HS-27A (cell line): Measurements from ENCODE around the gene SLC5A4.

ENCODE experiments used
- DNase-seq: peaks from one replicate; pipeline ENCODE4 v3.0.0-alpha.2; 2012; ENCODE audit warnings: low read depth, missing footprints

Gene SLC5A4

GRCh38 chr22:32232191-32232830 lies 22.8 kb downstream of the SLC5A4 start:
- no peak for DNase-seq

GRCh38 chr22:32226326-32227104 lies 28.6 kb downstream of the SLC5A4 start:
- DNase-seq: no peak

- DNase-seq: no peak
Observed at GRCh38 chr22:32222991-32223390, 32.2 kb downstream of the SLC5A4 start.

DNA sequence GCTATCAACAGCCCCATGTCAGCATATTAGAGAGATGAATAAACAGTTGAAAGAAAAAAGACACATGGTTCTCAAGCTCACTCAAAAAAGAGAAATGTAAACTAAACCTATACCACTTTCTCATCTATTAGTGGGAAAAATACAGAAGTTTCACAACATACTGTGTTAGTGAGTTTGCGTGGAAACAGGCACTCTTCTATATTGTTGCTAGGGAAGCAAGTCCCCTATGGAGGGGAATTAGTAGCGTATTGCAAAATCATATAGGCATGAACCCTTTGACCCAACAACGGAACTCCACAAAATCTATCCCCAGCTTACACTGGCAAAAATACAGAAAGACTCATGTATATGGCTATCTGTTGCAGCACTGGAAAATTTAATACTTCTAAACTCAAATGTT lies 36.1 kb downstream of the SLC5A4 start:
- DNase-seq: no peak

GRCh38 chr22:32218470-32218869 lies 36.7 kb downstream of the SLC5A4 start:
- DNase-seq: no peak

- no peak for DNase-seq
Observed at GRCh38 chr22:32217465-32217864, 37.7 kb downstream of the SLC5A4 start.

GRCh38 chr22:32216911-32217310 lies 38.2 kb downstream of the SLC5A4 start:
- DNase-seq: no peak

- DNase-seq: no peak
Observed at GRCh38 chr22:32211011-32211410, 44.1 kb downstream of the SLC5A4 start.

GRCh38 chr22:32208681-32209080 lies 46.5 kb downstream of the SLC5A4 start:
- DNase-seq: no peak

GRCh38 chr22:32207971-32208480 lies 47.1 kb downstream of the SLC5A4 start:
- no peak for DNase-seq

DNA sequence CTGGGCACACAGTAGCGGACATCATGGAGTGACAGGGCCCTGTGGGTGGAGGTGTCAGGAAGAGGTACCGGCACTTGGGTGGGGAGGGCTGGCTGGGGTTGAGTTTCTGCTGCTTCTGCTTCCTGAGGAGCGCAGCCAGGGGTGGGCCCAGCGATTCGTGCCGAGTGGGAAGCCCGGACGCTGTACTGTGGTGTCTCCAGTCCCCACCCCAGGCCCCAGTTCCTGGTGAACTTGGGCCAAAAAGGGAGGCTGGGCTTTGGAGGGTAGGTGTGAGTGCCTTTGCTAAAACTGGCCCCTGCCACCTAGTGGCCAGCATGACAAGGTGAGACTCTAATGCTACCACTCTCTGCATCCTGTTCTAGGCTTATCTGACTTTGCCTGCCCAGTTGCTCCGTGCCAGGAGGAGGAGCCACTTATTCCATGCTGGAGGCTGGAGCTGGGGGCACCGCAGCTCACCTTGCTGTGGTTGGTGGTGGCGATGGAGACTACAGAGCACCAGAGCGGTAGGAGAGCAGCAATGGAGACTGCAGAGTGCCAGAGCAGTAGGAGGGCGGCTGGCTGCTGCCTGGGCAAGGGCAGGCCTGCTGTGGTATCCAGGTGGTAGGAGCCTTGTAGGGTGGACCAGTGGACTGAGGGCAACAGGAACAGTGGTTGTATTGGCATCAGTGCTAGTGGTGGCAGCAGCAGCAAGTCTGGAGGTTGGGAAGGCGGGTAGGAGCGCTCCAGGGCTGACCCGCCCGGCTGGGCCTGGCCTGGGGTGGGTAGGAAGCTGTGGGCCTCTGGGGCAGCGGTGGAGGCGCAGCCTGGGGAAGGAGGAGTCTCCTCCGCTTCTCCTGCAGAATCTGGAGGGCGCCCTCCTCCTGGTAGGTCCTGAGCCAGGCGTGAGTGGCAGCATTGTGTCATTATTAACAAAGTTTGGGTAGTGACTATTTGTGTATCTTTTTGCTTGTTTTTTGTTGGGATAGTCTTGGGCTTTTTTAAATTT lies 48.1 kb downstream of the SLC5A4 start:
- no peak for DNase-seq

DNA sequence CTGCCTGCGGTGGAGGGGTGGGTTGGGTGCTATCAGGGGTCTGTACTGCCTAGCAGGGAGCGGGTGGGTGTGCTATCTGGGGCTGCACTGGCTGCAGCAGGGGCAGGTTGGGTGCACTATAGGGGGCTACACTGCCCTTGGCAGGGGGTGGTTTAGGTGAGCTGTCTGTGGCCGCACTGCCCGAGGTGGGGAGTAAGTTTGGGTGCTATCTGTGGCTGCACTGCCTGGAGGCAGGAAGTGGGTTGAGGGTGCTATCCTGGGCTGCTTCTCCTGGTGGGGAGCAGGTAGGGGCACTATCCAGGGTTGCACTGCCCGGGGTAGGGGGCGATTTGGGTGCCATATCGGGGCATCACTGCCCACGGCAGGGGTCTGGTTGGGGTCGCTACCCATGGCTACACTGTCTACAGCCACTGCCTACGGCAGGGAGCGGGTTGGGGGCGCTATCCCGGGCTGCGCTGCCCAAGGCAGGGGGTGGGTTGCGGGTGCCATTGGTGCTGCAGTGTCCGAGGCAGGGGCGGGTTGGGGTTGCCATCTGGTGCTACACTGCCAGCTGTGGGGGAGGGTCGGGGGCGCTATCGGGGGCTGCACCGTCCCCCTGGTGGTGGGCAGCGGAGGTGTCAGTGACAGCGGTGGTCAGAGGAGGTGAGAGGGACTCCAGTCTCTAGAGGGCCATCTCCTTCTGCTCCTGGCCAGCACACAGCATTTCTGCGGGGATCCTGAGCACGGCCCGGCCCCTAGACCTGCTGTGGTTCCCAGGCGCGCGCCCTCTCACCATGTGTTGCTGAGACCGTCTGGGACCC lies 49.0 kb downstream of the SLC5A4 start:
- DNase-seq: no peak

- no peak for DNase-seq
Observed at GRCh38 chr22:32204856-32205722, 50.1 kb downstream of the SLC5A4 start, which contains the start of gene RFPL2. TSS of gene RFPL2 (minus strand) at chr22:32205073. CDS start at chr22:32202451, 2,622 bp downstream.

DNA sequence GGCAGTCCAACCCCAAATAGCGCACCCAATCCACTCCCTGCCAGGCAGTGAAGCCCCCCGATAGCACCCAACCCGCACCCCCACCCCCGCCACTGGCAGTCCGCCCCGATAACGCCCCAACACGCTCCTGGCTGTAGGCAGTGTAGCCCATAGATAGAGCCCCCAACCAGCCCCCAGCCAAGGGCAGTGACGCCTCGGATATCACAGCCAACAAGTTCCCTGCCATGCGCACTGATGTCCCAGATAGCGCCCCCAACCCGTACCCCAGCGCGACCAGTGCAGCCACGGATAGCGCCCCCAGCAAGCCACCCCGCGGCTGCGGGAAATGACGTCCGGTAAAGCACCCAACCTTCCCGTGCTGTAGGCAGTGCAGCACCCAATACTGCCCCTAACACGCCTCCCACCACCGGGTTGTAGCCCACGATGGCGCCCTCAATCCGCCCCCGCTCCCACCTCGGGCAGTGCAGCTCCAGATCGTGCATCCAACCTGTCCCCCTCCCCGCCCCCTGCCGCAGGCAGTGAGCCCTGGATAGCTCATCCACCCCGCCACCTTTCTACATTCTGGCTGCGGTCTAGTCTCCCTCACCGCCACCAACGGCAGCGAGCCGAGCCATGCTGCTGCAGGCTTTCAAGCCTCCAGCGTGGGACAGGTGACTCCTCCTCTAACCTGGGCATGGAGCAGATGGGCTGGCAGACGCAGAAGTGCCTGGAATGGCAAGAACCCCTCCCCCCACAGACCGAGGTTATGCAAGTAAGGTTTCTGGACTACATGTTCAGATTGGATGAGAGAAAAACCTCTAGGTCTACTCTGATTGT lies 50.9 kb downstream of the SLC5A4 start:
- no peak for DNase-seq

- DNase-seq: no peak
Observed at GRCh38 chr22:32203181-32204039, 51.7 kb downstream of the SLC5A4 start.

DNA sequence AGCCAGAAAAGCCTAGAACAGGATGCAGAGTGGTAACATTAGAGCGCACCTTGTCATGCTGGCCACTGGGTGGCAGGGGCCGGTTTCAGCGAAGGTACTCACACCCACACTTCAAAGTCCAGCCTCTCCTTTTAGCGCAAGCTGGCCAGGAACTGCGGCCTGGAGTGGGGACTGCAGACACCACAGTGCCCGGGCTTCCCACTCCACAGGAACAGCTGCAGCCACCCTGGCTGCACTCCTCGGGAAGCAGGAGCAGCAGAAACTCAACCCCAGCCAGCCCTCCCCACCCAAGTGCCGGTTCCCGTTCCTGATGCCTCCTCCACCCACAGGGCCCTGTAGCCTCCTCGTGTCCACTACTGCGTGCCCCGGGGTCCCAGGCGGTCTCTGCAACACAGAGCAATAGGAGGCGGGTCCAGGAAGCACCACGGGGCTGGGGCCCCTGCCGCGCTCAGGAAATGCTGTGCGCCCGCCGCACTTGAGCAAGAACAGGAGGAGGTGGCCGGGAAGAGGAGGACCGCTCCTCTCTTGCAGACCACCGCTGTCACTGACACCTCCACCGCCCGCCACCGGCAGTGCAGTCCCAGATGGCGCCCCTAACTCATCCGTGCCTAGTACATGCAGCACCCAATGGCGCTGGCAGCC lies 52.5 kb downstream of the SLC5A4 start:
- no peak for DNase-seq

- DNase-seq: no peak
Observed at GRCh38 chr22:32202161-32202538, 53.0 kb downstream of the SLC5A4 start.

- no peak for DNase-seq
Observed at GRCh38 chr22:32200752-32201151, 54.4 kb downstream of the SLC5A4 start.
